ENCODE data around the gene TMEM101. TPM values are rescaled to one million over a fixed set of nuclear protein-coding genes. Genes with fewer than 3 reads are reported as not detected.
"Not testable (repeated sequence)": the region's sequence is repeated elsewhere in the genome, so short reads cannot be mapped to it uniquely, and the experiment has no call there.

Gene TMEM101
- total RNA-seq, 1 donor from 2014 or later: 85.6 TPM

DNA sequence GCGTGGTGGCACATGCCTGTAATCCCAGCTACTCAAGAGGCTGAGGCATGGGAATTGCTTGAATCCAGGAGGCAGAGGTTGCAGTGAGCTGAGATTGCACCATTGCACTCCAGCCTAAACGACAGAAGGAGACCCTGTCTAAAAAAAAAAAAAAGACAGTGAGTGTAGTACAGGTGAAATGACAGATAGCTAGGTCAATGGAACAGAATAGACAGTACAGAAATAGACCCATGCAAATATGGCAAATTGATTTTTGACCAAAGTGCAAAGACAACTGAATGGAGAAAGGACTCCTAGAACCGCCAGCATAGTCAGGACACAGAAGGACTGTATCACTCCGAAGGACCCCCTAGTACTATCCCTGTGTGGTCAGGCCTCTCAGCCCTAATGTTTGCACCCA is 44.4 kb downstream of the TMEM101 start:
- no peaks in the 10 kb centered on the region for H3K27me3 ChIP-seq (ENCODE audit: control insufficient read depth, insufficient read depth, low read length)
- FAIRE-seq (no peak), DNase-seq (ENCODE audit: low read depth) (no peak)
- TF ChIP-seq, protein P1, sequence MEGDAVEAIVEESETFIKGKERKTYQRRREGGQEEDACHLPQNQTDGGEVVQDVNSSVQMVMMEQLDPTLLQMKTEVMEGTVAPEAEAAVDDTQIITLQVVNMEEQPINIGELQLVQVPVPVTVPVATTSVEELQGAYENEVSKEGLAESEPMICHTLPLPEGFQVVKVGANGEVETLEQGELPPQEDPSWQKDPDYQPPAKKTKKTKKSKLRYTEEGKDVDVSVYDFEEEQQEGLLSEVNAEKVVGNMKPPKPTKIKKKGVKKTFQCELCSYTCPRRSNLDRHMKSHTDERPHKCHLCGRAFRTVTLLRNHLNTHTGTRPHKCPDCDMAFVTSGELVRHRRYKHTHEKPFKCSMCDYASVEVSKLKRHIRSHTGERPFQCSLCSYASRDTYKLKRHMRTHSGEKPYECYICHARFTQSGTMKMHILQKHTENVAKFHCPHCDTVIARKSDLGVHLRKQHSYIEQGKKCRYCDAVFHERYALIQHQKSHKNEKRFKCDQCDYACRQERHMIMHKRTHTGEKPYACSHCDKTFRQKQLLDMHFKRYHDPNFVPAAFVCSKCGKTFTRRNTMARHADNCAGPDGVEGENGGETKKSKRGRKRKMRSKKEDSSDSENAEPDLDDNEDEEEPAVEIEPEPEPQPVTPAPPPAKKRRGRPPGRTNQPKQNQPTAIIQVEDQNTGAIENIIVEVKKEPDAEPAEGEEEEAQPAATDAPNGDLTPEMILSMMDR (IDR thresholded peaks at IDR 0.05; ENCODE audit: insufficient read depth, low read length, severe bottlenecking): no peak
- H3K4me3 ChIP-seq (ENCODE audit: low read depth, low read length): no peak overlapping the region
- H3K36me3 ChIP-seq (ENCODE audit: control insufficient read depth, insufficient read depth, low read length): no peaks in the 10 kb centered on the region

DNA sequence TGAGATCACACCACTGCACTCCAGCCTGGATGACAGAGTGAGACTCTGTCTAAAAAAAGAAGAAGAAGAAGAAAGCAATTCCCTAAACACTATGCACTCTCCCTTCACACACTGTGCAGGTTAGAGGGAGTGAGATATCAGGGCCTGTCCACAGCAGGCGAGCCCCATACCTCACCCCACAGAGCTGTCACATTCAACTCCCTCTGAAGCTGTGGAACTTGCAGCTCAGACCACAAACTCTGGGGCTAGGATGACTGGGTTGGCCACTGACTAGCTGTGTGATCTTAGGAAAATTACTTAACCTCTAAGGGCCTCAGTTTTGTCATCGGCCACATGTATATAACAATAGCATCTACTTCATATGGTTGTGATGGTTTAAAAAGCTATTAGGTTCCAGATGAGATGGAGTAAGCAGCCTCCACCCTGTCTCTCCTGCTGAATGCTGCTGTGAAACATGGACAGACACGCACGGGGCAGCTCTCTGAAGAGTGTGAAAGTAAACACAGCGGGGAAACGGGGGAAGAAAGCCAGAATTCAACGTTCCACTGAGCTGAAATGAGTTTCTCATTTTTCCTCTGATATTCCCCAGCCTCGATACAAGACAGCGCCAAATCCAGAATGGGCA is 47.4 kb downstream of the TMEM101 start:
- DNase-seq (ENCODE audit: low read depth) (no peak), FAIRE-seq (no peak)
- TF ChIP-seq, protein P1 (IDR thresholded peaks at IDR 0.05; ENCODE audit: insufficient read depth, low read length, severe bottlenecking): no peak

DNA sequence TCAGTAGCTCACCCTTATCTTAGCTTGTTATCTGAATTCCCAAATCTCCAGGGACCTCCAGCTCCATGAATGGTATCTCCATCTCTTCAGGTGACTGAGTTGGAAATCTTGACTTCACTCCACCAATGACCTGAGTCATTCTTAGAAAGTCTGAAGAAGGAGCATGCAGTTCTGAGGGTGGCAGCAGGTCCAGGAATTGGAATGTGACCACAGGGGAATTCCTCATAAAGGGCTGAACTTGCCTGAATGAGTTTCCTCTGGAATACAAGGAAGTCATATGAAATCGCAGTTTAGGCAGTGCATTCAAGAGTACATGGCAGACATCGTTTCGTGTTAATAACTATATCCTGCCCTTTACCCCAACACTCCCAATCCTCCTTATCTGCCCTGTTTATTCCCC is 48.5 kb downstream of the TMEM101 start:
- FAIRE-seq (no peak), DNase-seq (ENCODE audit: low read depth) (peak; percentile 55)
- Histone ChIP-seq H3K36me3 (ENCODE audit: control insufficient read depth, insufficient read depth, low read length) (no peaks in the 10 kb centered on the region), H3K27me3 (ENCODE audit: control insufficient read depth, insufficient read depth, low read length) (peaks cover 2% of the 10 kb centered on the region), H3K4me3 (ENCODE audit: low read depth, low read length) (no peak overlapping the region)
- TF ChIP-seq, protein P1 (IDR thresholded peaks at IDR 0.05; ENCODE audit: insufficient read depth, low read length, severe bottlenecking): no peak

More for the DNA sequence above, 47.4 kb downstream of the TMEM101 start:
- no peak overlapping the region for H3K4me3 ChIP-seq (ENCODE audit: low read depth, low read length)
- H3K36me3 ChIP-seq (ENCODE audit: control insufficient read depth, insufficient read depth, low read length): no peaks in the 10 kb centered on the region
- H3K27me3 ChIP-seq (ENCODE audit: control insufficient read depth, insufficient read depth, low read length): peaks cover 2% of the 10 kb centered on the region

DNA sequence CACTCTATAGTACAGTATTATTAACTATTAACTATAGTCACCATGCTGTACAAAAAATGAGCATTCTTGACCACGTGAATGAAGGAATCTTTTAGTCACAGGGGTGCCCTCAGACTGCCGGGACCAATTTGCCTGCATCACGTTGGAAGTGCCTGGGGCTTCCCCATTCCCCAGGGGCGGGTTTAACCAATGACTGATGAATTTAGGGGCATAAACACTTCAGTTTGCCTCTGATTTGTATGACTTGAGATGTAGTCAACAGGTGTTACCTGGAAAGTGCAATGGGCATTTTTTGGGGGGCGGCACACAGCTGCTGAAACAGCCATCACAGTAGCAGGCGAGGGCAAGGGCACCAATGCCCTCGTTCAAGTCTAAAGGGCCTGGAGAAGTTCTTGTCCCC is 52.3 kb downstream of the TMEM101 start:
- FAIRE-seq (no peak), DNase-seq (ENCODE audit: low read depth) (no peak)
- Histone ChIP-seq H3K36me3 (ENCODE audit: control insufficient read depth, insufficient read depth, low read length) (no peaks in the 10 kb centered on the region), H3K27me3 (ENCODE audit: control insufficient read depth, insufficient read depth, low read length) (peaks cover 2% of the 10 kb centered on the region), H3K4me3 (ENCODE audit: low read depth, low read length) (no peak overlapping the region)
- TF ChIP-seq, protein P1 (IDR thresholded peaks at IDR 0.05; ENCODE audit: insufficient read depth, low read length, severe bottlenecking): no peak

DNA sequence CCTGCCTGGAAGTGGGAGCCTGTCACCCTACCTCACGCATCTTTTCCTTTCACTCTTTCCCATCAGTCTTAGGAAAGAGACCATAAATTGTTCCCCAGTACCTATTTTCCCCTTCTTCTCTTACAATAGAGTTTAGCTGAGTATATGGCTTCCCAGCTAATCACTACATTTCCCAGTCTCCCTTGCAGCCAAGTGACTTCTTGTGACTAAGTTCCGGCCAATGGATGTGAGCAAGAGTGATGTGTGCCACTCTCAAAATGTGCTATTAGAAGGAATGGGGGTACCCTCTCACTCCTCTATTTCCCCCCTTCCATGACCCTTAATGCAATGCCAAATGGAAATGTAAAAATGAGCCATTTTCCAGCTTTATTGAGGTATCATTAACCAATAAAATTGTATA is 52.8 kb downstream of the TMEM101 start:
- Histone ChIP-seq H3K27me3 (ENCODE audit: control insufficient read depth, insufficient read depth, low read length) (peaks cover 2% of the 10 kb centered on the region), H3K4me3 (ENCODE audit: low read depth, low read length) (no peak overlapping the region), H3K36me3 (ENCODE audit: control insufficient read depth, insufficient read depth, low read length) (no peaks in the 10 kb centered on the region)
- DNase-seq (ENCODE audit: low read depth) (no peak), FAIRE-seq (no peak)
- TF ChIP-seq, protein P1 (IDR thresholded peaks at IDR 0.05; ENCODE audit: insufficient read depth, low read length, severe bottlenecking): no peak

DNA sequence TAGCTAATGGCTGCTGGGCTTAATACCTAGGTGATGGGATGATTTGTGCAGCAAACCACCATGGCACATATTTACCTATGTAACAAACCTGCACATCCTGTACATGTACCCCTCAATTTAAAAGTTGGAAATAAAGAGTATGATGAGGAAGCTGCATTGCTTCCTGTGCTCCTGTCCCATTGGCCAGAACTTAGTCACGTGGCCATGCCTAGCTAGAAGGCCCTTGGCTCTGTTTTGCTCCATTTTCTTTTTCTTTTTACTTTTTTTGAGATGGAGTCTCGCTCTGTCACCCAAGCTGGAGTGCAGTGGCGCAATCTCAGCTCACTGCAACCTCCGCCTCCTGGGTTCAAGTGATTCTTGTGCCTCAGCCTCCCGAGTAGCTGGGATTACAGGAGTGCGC is 53.5 kb downstream of the TMEM101 start:
- not testable (repeated sequence) for H3K4me3 ChIP-seq (ENCODE audit: low read depth, low read length); FAIRE-seq; H3K36me3 ChIP-seq (ENCODE audit: control insufficient read depth, insufficient read depth, low read length); DNase-seq (ENCODE audit: low read depth); H3K27me3 ChIP-seq (ENCODE audit: control insufficient read depth, insufficient read depth, low read length)

Other genes with a start within 250 kb of the TMEM101 start
- gene DUSP3, start 236.0 kb downstream of the TMEM101 start, total RNA-seq: 36.9 and 37.8 TPM in 2 replicates
- gene CFAP97D1, start 234.5 kb downstream of the TMEM101 start, total RNA-seq: not detected in 2 replicates
- gene MPP3, start 181.8 kb downstream of the TMEM101 start, total RNA-seq: 7.2 and 9.7 TPM in 2 replicates
- not detected in 2 replicates for gene CD300LG, start 167.8 kb downstream of the TMEM101 start, total RNA-seq
- 0.13 and 0.26 TPM in 2 replicates for gene MPP2, start 107.4 kb downstream of the TMEM101 start, total RNA-seq
- not detected in 2 replicates for gene PPY, start 72.5 kb downstream of the TMEM101 start, total RNA-seq
- 0.26 and 0.79 TPM in 2 replicates for gene PYY, start 61.0 kb downstream of the TMEM101 start, total RNA-seq
- 17.8 and 25.3 TPM in 2 replicates for gene NAGS, start 10.3 kb downstream of the TMEM101 start, total RNA-seq
- gene LSM12, start 51.7 kb upstream of the TMEM101 start, total RNA-seq: 18.9 and 20.3 TPM in 2 replicates
- gene G6PC3, start 55.8 kb upstream of the TMEM101 start, total RNA-seq: 7.6 and 9.2 TPM in 2 replicates
- gene HDAC5, start 108.7 kb upstream of the TMEM101 start, total RNA-seq: 18.4 TPM in 2 replicates
- gene HROB, start 127.0 kb upstream of the TMEM101 start, total RNA-seq: 0.26 and 0.64 TPM in 2 replicates
- gene ASB16, start 155.7 kb upstream of the TMEM101 start, total RNA-seq: not detected in 2 replicates
- 20.3 and 25.6 TPM in 2 replicates for gene TMUB2, start 172.0 kb upstream of the TMEM101 start, total RNA-seq
- 32.4 and 46.3 TPM in 2 replicates for gene ATXN7L3, start 184.9 kb upstream of the TMEM101 start, total RNA-seq
- 22.9 and 36.1 TPM in 2 replicates for gene UBTF, start 204.7 kb upstream of the TMEM101 start, total RNA-seq

All from bronchial epithelial cell (primary cell).